ENCODE results near the gene HYLS1.
"Not testable (repeated sequence)": the region's sequence is repeated elsewhere in the genome, so short reads cannot be mapped to it uniquely, and the experiment has no call there.

The HYLS1 gene, protein sequence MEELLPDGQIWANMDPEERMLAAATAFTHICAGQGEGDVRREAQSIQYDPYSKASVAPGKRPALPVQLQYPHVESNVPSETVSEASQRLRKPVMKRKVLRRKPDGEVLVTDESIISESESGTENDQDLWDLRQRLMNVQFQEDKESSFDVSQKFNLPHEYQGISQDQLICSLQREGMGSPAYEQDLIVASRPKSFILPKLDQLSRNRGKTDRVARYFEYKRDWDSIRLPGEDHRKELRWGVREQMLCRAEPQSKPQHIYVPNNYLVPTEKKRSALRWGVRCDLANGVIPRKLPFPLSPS

GRCh38 chr11:125887373-125888324 lies at the start of gene HYLS1:
HYLS1 (plus strand) TSS chr11:125887668; CDS start chr11:125899369, 11,701 bp downstream.
- peak; percentile 98 for DNase-seq

- no peak for DNase-seq
These were observed 45.0 kb upstream of the HYLS1 start for GRCh38 chr11:125842321-125842948.

- DNase-seq = no peak
These were observed 41.3 kb upstream of the HYLS1 start for GRCh38 chr11:125846188-125846587.

DNA sequence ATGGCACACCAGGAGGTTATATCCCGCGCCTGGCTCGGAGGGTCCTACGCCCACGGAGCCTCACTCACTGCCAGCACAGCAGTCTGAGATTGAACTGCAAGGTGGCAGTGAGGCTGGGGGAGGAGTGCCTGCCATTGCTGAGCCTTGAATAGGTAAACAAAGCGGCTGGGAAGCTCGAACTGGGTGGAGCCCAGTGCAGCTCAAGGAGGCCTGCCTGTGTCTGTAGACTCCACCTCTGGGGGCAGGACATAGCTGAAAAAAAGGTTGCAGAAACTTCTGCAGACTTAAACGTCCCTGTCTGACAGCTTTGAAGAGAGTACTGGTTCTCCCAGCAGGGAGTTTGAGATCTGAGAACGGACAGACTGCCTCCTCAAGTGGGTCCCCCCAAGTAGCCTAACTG lies 29.8 kb upstream of the HYLS1 start:
- DNase-seq = not testable (repeated sequence)

DNA sequence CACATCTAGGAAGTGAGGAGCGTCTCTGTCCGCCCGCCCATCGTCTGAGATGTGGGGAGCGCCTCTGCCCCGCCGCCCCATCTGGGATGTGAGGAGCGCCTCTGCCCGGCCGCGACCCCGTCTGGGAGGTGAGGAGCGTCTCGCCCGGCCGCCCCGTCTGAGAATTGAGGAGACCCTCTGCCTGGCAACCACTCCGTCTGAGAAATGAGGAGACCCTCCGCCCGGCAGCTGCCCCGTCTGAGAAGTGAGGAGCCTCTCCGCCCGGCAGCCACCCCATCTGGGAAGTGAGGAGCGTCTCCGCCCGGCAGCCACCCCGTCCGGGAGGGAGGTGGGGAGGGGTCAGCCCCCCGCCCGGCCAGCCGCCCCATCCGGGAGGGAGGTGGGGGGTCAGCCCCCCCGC lies 24.7 kb upstream of the HYLS1 start:
- not testable (repeated sequence) for DNase-seq

- not testable (repeated sequence) for DNase-seq
These were observed 22.1 kb upstream of the HYLS1 start for GRCh38 chr11:125865354-125865753.

GRCh38 chr11:125869521-125869920 lies 17.9 kb upstream of the HYLS1 start:
- DNase-seq = no peak

DNA sequence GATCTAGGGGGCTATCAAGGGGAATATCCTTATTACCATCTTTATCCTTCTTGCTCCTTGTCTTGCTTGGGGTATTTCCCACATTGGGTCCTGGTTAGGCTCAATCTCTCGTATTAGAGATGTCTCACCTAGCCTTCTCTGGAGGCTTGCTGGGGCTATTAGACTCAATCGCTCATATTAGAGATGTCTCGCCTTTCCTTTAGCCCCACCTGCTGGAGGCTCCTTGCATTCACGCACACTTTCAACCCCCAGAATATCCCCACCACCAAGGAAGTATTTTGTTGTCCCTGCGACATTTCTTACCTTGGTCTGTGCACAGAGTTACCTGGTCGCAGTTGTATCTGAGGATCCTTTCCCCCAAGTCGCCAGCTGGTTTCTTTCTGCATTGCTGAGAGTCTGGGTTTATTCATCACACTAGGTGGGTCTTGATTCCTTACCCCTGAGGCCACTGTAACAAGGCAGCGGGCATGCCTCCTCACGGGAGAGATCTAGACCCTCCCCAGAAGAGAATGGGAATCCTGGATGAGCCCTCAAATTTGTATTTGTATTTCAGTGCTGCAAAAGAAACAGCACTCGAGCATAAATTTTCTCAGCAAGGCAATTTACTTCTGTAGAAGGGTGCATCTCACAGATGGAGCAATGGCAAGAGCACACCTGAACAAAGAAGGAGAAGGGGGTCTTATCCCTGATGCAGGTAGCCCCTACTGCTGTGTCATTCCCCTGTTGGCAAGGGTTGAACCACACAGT lies 15.9 kb upstream of the HYLS1 start:
- peak; percentile 12 for DNase-seq

GRCh38 chr11:125872138-125872491 lies 15.4 kb upstream of the HYLS1 start:
- no peak for DNase-seq

- DNase-seq = no peak
These were observed 13.4 kb upstream of the HYLS1 start for GRCh38 chr11:125873881-125874555.

- peak; percentile 78 for DNase-seq
These were observed 12.8 kb upstream of the HYLS1 start for GRCh38 chr11:125874556-125875124.

- no peak for DNase-seq
These were observed 6.2 kb upstream of the HYLS1 start for GRCh38 chr11:125881291-125881690.

DNA sequence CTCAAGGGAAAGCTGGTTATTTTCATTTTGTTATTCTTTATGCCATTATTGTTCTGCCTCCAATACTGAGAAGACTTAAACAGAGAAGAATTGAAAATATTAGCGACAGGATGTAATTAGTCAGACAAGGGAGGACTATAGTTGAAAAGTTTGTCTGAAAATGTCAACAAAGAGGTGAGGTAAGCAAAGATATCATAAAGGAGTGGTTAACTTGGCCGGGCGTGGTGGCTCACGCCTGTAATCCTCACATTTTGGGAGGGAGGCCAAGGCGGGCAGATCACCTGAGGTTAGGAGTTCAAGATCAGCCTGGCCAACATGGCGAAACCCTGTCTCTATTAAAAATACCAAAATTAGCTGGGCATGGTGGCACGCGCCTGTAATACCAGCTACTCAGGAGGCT lies 4.1 kb upstream of the HYLS1 start:
- no peak for DNase-seq

GRCh38 chr11:125886997-125887372 lies 483 bp upstream of the HYLS1 start:
- peak; percentile 15 for DNase-seq

DNA sequence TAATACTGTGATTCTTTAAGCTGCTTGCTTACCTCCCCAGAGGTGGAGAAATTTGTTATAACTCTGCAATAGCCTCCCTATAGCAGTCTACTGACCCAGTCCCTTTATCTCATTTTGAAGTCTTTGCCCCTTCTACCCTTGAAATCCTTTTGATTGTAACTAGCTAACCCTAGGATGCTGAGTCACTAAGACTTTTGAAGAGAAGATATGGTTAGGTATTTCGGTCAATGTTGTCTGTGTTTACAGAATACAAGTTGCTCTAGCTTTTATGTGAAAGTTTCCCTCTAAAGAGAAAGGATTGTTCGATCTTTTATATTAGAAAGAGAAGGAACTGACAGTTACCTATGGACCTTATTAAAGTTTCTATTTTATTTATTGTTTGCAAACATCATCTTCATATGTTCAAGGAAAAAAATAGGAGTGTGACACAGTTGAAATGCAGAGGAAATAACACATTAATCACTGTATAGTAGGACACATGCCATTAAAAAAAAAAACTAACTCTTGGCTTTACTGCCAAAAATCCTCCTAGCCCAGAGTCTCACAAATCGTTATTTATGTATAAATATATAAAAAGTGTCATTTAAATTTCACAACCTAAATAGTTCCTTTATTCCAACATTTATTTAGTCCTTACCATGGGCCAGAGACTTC lies 3.1 kb downstream of the HYLS1 start:
- no peak for DNase-seq

DNA sequence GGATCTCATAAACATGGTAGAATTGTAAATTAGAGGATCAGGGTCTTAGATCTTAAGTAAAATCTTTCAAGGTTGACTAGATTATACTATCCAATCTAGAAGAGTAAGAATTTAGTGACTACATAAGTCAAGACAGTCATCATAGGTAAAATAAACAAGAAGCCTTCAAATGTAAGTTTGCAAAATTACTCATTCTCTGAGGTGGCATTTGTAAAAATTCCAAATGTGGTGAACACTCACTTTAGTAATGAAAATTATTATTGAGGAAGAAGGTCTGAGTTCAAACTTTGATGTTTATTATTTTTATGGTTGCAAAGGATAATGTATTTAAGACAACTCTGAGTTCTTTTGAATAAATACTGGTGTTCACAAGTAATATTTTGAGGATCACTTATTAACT lies 4.6 kb downstream of the HYLS1 start:
- DNase-seq = no peak

GRCh38 chr11:125892994-125893393 lies 5.5 kb downstream of the HYLS1 start:
- DNase-seq = no peak

- no peak for DNase-seq
These were observed 14.4 kb downstream of the HYLS1 start for GRCh38 chr11:125901872-125902271.

- peak; percentile 3 for DNase-seq
These were observed 14.9 kb downstream of the HYLS1 start for GRCh38 chr11:125902277-125902926.

DNA sequence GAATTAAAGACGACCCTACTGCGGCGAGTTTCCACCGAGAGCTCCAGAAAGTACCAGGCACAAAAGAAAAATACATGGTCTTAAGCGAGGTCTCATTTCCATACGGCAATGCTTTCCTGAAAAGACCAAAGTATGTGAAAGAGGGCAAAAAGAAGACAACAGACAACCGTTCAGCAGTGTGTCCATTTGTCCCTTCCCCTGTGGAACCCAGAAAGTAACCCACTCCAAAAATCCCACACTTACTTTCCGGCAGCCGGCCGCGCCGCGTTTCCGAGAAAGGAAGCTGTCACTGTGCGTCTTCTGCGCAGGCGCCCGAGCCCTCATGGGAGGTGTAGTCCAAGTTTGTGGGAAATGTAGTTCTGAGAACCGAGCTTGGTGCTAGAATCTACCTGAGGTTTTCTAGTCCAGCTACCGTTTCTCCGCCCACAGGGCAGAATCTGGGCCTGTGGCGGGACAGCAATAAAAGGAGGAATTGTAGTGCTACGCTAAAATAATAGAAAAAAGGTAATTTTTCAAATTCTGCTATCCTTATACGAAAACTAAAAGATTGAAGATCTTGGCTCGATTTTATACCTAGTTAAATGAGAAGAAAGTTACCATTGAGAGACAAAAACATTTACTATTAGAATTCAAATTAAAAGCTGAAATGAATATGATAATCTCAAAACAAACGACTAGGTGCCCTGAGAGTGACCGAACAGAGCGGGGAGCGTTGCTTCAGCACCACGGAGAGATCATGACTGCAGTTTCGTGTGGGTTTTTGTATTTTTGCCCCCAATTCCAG lies 15.7 kb downstream of the HYLS1 start, which contains the start of gene PUS3:
PUS3 (minus strand) TSS at position 280 of the 784 bp plus-strand sequence. CDS start 6,922 bp downstream, outside the sequence.
- peak; percentile 91 for DNase-seq
